Germinal center (tissue), 1 donor: ENCODE results near the gene SNX27.
"Not testable (repeated sequence)": the region's sequence is repeated elsewhere in the genome, so short reads cannot be mapped to it uniquely, and the experiment has no call there.

Experiments used
- DNase-seq: peaks from one replicate; pipeline ENCODE4 v3.0.0; 2012; ENCODE audit warnings: mixed read lengths, low spot score

Gene SNX27

GRCh38 chr1:151611832-151612500 is at the start of gene SNX27:
Gene SNX27, plus strand, starts transcription at chr1:151612050. Its CDS starts 152 bp downstream, at chr1:151612202.
- peak; percentile 94 for DNase-seq

GRCh38 chr1:151562661-151563060 is 49.2 kb upstream of the SNX27 start:
- no peak for DNase-seq

- DNase-seq: no peak
Observed at GRCh38 chr1:151563376-151563775, 48.5 kb upstream of the SNX27 start.

GRCh38 chr1:151565502-151566189 is 46.2 kb upstream of the SNX27 start:
- no peak for DNase-seq

- no peak for DNase-seq
Observed at GRCh38 chr1:151568626-151569088, 43.2 kb upstream of the SNX27 start.

GRCh38 chr1:151570819-151571218 is 41.0 kb upstream of the SNX27 start:
- no peak for DNase-seq

- DNase-seq: no peak
Observed at GRCh38 chr1:151574575-151575529, 37.0 kb upstream of the SNX27 start.

- DNase-seq: no peak
Observed at GRCh38 chr1:151577173-151577572, 34.7 kb upstream of the SNX27 start.

GRCh38 chr1:151578941-151579340 is 32.9 kb upstream of the SNX27 start:
- no peak for DNase-seq

GRCh38 chr1:151579436-151580225 is 32.2 kb upstream of the SNX27 start:
- DNase-seq: no peak

- no peak for DNase-seq
Observed at GRCh38 chr1:151581451-151581850, 30.4 kb upstream of the SNX27 start.

GRCh38 chr1:151581921-151582320 is 29.9 kb upstream of the SNX27 start:
- DNase-seq: no peak

- DNase-seq: no peak
Observed at GRCh38 chr1:151583796-151584195, 28.1 kb upstream of the SNX27 start.

GRCh38 chr1:151584278-151584677 is 27.6 kb upstream of the SNX27 start:
- no peak for DNase-seq

GRCh38 chr1:151584780-151585179 is 27.1 kb upstream of the SNX27 start:
- DNase-seq: no peak

GRCh38 chr1:151585622-151586021 is 26.2 kb upstream of the SNX27 start:
- no peak for DNase-seq

- no peak for DNase-seq
Observed at GRCh38 chr1:151590961-151591360, 20.9 kb upstream of the SNX27 start.

- peak; percentile 30 for DNase-seq
Observed at GRCh38 chr1:151593730-151594129, 18.1 kb upstream of the SNX27 start.

- DNase-seq: peak; percentile 87
Observed at GRCh38 chr1:151594143-151594625, 17.7 kb upstream of the SNX27 start.

- no peak for DNase-seq
Observed at GRCh38 chr1:151596166-151596953, 15.5 kb upstream of the SNX27 start.

GRCh38 chr1:151602550-151602949 is 9.3 kb upstream of the SNX27 start:
- not testable (repeated sequence) for DNase-seq
